C4-2B (cell line): ENCODE data around the gene SOCS2.

Experiments used
- H3K27ac ChIP-seq: fragments of 450-650 bp; 2 replicates; pipeline ENCODE4 v1.5.1; 2017
- CTCF ChIP-seq: fragments of 450-650 bp; conservative IDR thresholded peaks from 2 replicates; pipeline ENCODE4 v1.5.1; 2017; ENCODE audit warnings: mild to moderate bottlenecking
- ZFX ChIP-seq: fragments of 450-650 bp; IDR thresholded peaks from 2 replicates; pipeline ENCODE4 v1.6.1; 2017

SOCS2 gene

DNA sequence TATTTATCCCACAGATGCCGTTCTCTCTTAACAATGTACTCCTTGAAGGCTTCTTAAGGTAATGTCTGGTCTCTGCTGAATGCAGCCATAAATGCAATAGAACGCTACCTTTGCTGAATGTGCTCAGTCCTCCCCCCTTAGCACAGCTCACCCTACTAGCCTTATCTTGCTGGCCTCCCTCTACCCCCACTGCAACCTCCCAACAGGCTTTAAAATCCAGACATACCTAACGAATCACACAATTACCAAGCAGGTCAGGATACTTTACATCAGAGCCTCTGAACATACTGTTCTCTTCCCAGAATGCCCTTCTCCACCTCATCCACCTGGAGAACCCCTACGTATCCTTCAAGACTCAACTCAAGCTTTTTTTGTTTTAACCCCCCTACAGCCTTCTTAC is 53.7 kb downstream of the SOCS2 start:
- TF ChIP-seq CTCF (no peak), ZFX (no peak)
- no peak overlapping the region for H3K27ac ChIP-seq
